K562 (cell line): Measurements from ENCODE around the gene CTF1. TPM values are rescaled to one million over a fixed set of nuclear protein-coding genes. Genes with fewer than 3 reads are reported as not detected.

ENCODE experiments used
- ASH1L ChIP-seq: fragments of 450-650 bp; IDR thresholded peaks from 2 replicates; pipeline ENCODE4 v1.6.1; 2018; ENCODE audit warnings: borderline replicate concordance, mild to moderate bottlenecking, low read depth; ENCODE audit not compliant: partially characterized antibody
- ELF4 ChIP-seq: fragments of 450-650 bp; formaldehyde crosslinking; IDR thresholded peaks from 2 replicates; pipeline ENCODE4 v1.4.0; 2022; ENCODE audit warnings: missing genetic modification characterization
- HLTF ChIP-seq: fragments of 450-650 bp; IDR thresholded peaks from 2 replicates; pipeline ENCODE4 v1.6.1; 2016
- KHSRP ChIP-seq: fragments of 450-650 bp; IDR thresholded peaks from 2 replicates; pipeline ENCODE4 v1.6.1; 2017
- KLF1 ChIP-seq: fragments of 450-650 bp; IDR thresholded peaks from 2 replicates; pipeline ENCODE4 v1.6.1; 2016; ENCODE audit warnings: missing genetic modification characterization, missing compliant biosample characterization
- NR1H2 ChIP-seq: sonication (generic); formaldehyde crosslinking; IDR thresholded peaks from 2 replicates; pipeline ENCODE4 v1.4.0; 2020; ENCODE audit warnings: mild to moderate bottlenecking, missing genetic modification reagents
- STAT5A ChIP-seq: IDR thresholded peaks from 2 replicates; pipeline ENCODE4 v1.6.1; 2012; ENCODE audit warnings: low read length, inconsistent platforms, borderline replicate concordance
- TBP ChIP-seq: optimal IDR thresholded peaks from 2 replicates; pipeline ENCODE3; 2011; ENCODE audit warnings: low read depth, low read length, improper control_type of control experiment
- TCF3 ChIP-seq: sonication (generic); formaldehyde crosslinking; IDR thresholded peaks from 2 replicates; pipeline ENCODE4 v1.4.0; 2020; ENCODE audit warnings: mild to moderate bottlenecking, missing genetic modification reagents
- XRCC4 ChIP-seq: IDR thresholded peaks from one replicate; pipeline ENCODE4 v1.6.1; 2011; ENCODE audit not compliant: insufficient read depth, insufficient read length; ENCODE audit errors: extremely low read depth
- ZBED1 ChIP-seq: IDR thresholded peaks from 2 replicates; pipeline ENCODE4 v1.6.1; 2014
- ZNF124 ChIP-seq: sonication (generic); formaldehyde crosslinking; IDR thresholded peaks from 2 replicates; pipeline ENCODE4 v1.8.1; 2022; ENCODE audit warnings: missing genetic modification reagents
- ZNF134 ChIP-seq: fragments of 250-450 bp; sonication (Bioruptor Pico); conservative IDR thresholded peaks from 2 replicates; pipeline ENCODE4 v1.4.0; 2020
- ZNF143 ChIP-seq: sonication (generic); formaldehyde crosslinking; IDR thresholded peaks from 2 replicates; pipeline ENCODE4 v1.9.0; 2022; ENCODE audit warnings: mild to moderate bottlenecking, missing genetic modification reagents
- ZNF175 ChIP-seq: fragments of 200-800 bp; sonication (Bioruptor generic); IDR thresholded peaks from 2 replicates; pipeline ENCODE4 v1.6.1; 2016; ENCODE audit warnings: low read depth, mild to moderate bottlenecking, missing genetic modification characterization, missing compliant biosample characterization
- ZNF436 ChIP-seq: fragments of 250-450, 450-650 bp; sonication (Bioruptor Pico); formaldehyde crosslinking; IDR thresholded peaks from 2 replicates; pipeline ENCODE4 v1.7.0; 2020; ENCODE audit warnings: mild to moderate bottlenecking
- ZNF444 ChIP-seq: fragments of 250-450 bp; sonication (Bioruptor Pico); IDR thresholded peaks from 2 replicates; pipeline ENCODE4 v1.4.0; 2020; ENCODE audit warnings: mild to moderate bottlenecking, moderate library complexity
- ZNF445 ChIP-seq: fragments of 250-450 bp; sonication (Bioruptor Pico); IDR thresholded peaks from 2 replicates; pipeline ENCODE4 v1.4.0; 2020; ENCODE audit warnings: low read depth, mild to moderate bottlenecking, moderate library complexity
- ZNF668 ChIP-seq: fragments of 250-450 bp; sonication (Bioruptor Pico); IDR thresholded peaks from 2 replicates; pipeline ENCODE4 v1.8.0; 2022; ENCODE audit warnings: mild to moderate bottlenecking, inconsistent platforms
- ZNF77 ChIP-seq: fragments of 250-450 bp; sonication (Bioruptor Pico); IDR thresholded peaks from 2 replicates; pipeline ENCODE4 v1.5.0; 2020
- polyA plus RNA-seq, 8 experiments: library from polyadenylated mRNA; depleted of rRNA in 4 of 8; stranded (reverse) in 5 of 8; unstranded in 3 of 8; fragments of >200 nt; fragmentation: Nextera tagmentation in 2 of 8; fragmentation: Illumina TruSeq in 1 of 8; extraction: Ambion mirVana in 2 of 8; extraction: Trizol in 1 of 8; gene quantifications; 2 replicates each; pipeline versions ENCODE4 v1.2.1 to v1.2.3, GENCODE V29; 2011 to 2014; ENCODE audit warnings: inconsistent platforms in 1 of 8, missing spikeins in 1 of 8
- total RNA-seq, 7 experiments: library from RNA; depleted of rRNA in 6 of 7; stranded (reverse); fragments of >200 nt in 6 of 7; fragmentation: Illumina TruSeq in 2 of 7; extraction: Trizol in 2 of 7; gene quantifications; 2 replicates each; pipeline versions ENCODE4 v1.2.1 to v1.2.3, GENCODE V29; 2011 to 2021; ENCODE audit warnings: low replicate concordance in 1 of 7
- TF ChIP-seq, protein P1 (sequence below): fragments of 150-350 bp; IDR thresholded peaks from 2 replicates; pipeline ENCODE4 v1.6.1; 2014; ENCODE audit warnings: low read depth, mild to moderate bottlenecking, low read length, borderline replicate concordance
- TF ChIP-seq, protein P2 (sequence below): sonication (generic); formaldehyde crosslinking; IDR thresholded peaks from 2 replicates; pipeline ENCODE4 v1.8.0; 2022; ENCODE audit warnings: mild to moderate bottlenecking, missing genetic modification reagents
- TF ChIP-seq, protein P3 (sequence below): sonication (generic); formaldehyde crosslinking; IDR thresholded peaks from 2 replicates; pipeline ENCODE4 v1.8.1; 2023; ENCODE audit warnings: mild to moderate bottlenecking, missing genetic modification reagents
- TF ChIP-seq, protein P4 (sequence below): fragments of 450-650 bp; IDR thresholded peaks from 2 replicates; pipeline ENCODE4 v1.7.0; 2016; ENCODE audit warnings: borderline replicate concordance

CTF1 gene
- total and polyA plus RNA-seq, 9 of the 15 experiments (the other 6 are each of a cell fraction or from before 2014, with no cell fraction given): 0.24 to 2.5 (median 0.44) TPM

DNA sequence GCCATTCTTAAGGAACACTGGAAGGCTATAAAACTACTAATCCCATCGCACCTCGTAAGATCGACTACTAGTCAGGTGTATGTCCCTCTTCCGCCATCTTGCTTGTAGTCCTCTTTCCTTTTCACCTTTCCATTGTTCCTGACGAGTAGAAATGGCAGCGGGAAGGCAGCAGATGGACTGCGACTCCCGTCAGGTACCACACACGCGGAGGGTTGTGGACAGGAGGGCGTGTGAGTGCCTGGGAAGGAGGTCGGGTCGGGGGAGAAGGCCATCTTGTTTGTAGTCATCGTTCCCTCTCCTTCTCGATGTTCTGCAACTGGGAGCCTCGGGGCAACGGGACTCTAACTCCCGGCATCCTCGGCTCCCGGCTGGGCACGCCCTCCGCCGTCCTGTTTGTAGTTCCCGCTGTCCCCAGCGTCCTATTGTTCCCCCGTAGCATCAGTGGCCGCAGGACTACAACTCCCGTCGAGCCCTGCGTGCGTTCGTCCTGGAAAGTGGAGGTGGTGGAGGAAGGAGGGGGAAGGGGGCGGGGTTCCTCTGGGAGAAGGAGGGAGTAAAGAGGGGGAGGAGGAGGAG, 26.6 kb downstream of the CTF1 start (continued):
- TF ChIP-seq, protein P1, sequence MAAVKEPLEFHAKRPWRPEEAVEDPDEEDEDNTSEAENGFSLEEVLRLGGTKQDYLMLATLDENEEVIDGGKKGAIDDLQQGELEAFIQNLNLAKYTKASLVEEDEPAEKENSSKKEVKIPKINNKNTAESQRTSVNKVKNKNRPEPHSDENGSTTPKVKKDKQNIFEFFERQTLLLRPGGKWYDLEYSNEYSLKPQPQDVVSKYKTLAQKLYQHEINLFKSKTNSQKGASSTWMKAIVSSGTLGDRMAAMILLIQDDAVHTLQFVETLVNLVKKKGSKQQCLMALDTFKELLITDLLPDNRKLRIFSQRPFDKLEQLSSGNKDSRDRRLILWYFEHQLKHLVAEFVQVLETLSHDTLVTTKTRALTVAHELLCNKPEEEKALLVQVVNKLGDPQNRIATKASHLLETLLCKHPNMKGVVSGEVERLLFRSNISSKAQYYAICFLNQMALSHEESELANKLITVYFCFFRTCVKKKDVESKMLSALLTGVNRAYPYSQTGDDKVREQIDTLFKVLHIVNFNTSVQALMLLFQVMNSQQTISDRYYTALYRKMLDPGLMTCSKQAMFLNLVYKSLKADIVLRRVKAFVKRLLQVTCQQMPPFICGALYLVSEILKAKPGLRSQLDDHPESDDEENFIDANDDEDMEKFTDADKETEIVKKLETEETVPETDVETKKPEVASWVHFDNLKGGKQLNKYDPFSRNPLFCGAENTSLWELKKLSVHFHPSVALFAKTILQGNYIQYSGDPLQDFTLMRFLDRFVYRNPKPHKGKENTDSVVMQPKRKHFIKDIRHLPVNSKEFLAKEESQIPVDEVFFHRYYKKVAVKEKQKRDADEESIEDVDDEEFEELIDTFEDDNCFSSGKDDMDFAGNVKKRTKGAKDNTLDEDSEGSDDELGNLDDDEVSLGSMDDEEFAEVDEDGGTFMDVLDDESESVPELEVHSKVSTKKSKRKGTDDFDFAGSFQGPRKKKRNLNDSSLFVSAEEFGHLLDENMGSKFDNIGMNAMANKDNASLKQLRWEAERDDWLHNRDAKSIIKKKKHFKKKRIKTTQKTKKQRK: no peak
- TF ChIP-seq ZNF668 (no peak), ZNF134 (peak; percentile 77), HLTF (no peak), ZNF124 (CRISPR knock-in tag) (no peak), ZNF436 (no peak), NR1H2 (CRISPR knock-in tag) (no peak), ELF4 (CRISPR knock-in tag) (peak; percentile 87), ASH1L (peak; percentile 83), ZNF175 (CRISPR knock-in tag) (0 out of 2 replicates have a peak, but pooled peaks have one; percentile 25), ZNF445 (no peak), TCF3 (no peak), STAT5A (no peak), KLF1 (tag) (peak; percentile 87), ZNF444 (no peak), ZNF77 (CRISPR knock-in tag) (no peak), TBP (peak; percentile 94), ZBED1 (peak; percentile 49; the same call in 1 of the 2 replicates), ZNF143 (CRISPR knock-in tag) (peak; percentile 77), XRCC4 (no peak), KHSRP (no peak)
- TF ChIP-seq, protein P2, sequence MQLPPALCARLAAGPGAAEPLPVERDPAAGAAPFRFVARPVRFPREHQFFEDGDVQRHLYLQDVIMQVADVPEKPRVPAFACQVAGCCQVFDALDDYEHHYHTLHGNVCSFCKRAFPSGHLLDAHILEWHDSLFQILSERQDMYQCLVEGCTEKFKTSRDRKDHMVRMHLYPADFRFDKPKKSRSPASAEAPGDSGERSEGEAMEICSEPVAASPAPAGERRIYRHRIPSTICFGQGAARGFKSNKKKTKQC: peak; percentile 26; the same call in 1 of the 2 replicates
- TF ChIP-seq, protein P3, sequence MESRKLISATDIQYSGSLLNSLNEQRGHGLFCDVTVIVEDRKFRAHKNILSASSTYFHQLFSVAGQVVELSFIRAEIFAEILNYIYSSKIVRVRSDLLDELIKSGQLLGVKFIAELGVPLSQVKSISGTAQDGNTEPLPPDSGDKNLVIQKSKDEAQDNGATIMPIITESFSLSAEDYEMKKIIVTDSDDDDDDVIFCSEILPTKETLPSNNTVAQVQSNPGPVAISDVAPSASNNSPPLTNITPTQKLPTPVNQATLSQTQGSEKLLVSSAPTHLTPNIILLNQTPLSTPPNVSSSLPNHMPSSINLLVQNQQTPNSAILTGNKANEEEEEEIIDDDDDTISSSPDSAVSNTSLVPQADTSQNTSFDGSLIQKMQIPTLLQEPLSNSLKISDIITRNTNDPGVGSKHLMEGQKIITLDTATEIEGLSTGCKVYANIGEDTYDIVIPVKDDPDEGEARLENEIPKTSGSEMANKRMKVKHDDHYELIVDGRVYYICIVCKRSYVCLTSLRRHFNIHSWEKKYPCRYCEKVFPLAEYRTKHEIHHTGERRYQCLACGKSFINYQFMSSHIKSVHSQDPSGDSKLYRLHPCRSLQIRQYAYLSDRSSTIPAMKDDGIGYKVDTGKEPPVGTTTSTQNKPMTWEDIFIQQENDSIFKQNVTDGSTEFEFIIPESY (CRISPR knock-in tag): 0 out of 2 replicates have a peak, but pooled peaks have one; percentile 20
- TF ChIP-seq, protein P4, sequence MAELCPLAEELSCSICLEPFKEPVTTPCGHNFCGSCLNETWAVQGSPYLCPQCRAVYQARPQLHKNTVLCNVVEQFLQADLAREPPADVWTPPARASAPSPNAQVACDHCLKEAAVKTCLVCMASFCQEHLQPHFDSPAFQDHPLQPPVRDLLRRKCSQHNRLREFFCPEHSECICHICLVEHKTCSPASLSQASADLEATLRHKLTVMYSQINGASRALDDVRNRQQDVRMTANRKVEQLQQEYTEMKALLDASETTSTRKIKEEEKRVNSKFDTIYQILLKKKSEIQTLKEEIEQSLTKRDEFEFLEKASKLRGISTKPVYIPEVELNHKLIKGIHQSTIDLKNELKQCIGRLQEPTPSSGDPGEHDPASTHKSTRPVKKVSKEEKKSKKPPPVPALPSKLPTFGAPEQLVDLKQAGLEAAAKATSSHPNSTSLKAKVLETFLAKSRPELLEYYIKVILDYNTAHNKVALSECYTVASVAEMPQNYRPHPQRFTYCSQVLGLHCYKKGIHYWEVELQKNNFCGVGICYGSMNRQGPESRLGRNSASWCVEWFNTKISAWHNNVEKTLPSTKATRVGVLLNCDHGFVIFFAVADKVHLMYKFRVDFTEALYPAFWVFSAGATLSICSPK: no peak
